Activated CD4-positive, alpha-beta T cell treated with anti-CD3 and anti-CD28 coated beads, Interleukin-10, Interleukin-2, amounts not matched to agents 100 ng/mL and 50 ng/mL, durations not matched to agents 16 hours and 8 hours (primary cell): ENCODE results near the gene SLX9.

Source experiments
- DNase-seq: peaks from one replicate; pipeline ENCODE4 v3.0.0-alpha.2; 2020

SLX9 gene

GRCh38 chr21:45009616-45010015 is 69.8 kb downstream of the SLX9 start:
- no peak for DNase-seq

GRCh38 chr21:45010096-45010495 is 70.3 kb downstream of the SLX9 start:
- no peak for DNase-seq

- DNase-seq = no peak
These were observed 71.0 kb downstream of the SLX9 start for GRCh38 chr21:45010860-45011259.

- DNase-seq = no peak
These were observed 71.6 kb downstream of the SLX9 start for GRCh38 chr21:45011426-45011825.

GRCh38 chr21:45011911-45012661 is 72.3 kb downstream of the SLX9 start:
- DNase-seq = no peak

- no peak for DNase-seq
These were observed 72.9 kb downstream of the SLX9 start for GRCh38 chr21:45012662-45013259.

GRCh38 chr21:45013260-45013841 is 73.5 kb downstream of the SLX9 start:
- no peak for DNase-seq

- DNase-seq = no peak
These were observed 75.1 kb downstream of the SLX9 start for GRCh38 chr21:45014747-45015468.

- no peak for DNase-seq
These were observed 75.6 kb downstream of the SLX9 start for GRCh38 chr21:45015469-45015860.

- DNase-seq = no peak
These were observed 76.2 kb downstream of the SLX9 start for GRCh38 chr21:45016031-45016405.

- DNase-seq = no peak
These were observed 76.7 kb downstream of the SLX9 start for GRCh38 chr21:45016406-45017038.

GRCh38 chr21:45017039-45017960 is 77.5 kb downstream of the SLX9 start:
- no peak for DNase-seq

- no peak for DNase-seq
These were observed 78.6 kb downstream of the SLX9 start for GRCh38 chr21:45018131-45019075.

- DNase-seq = no peak
These were observed 79.5 kb downstream of the SLX9 start for GRCh38 chr21:45019076-45019886.

- DNase-seq = no peak
These were observed 80.2 kb downstream of the SLX9 start for GRCh38 chr21:45019887-45020537.

GRCh38 chr21:45020629-45021427 is 81.0 kb downstream of the SLX9 start:
- no peak for DNase-seq

- no peak for DNase-seq
These were observed 81.9 kb downstream of the SLX9 start for GRCh38 chr21:45021428-45022347.

- no peak for DNase-seq
These were observed 82.5 kb downstream of the SLX9 start for GRCh38 chr21:45022348-45022675.
